ENCODE data around the gene ZBTB7B.

Gene ZBTB7B

DNA sequence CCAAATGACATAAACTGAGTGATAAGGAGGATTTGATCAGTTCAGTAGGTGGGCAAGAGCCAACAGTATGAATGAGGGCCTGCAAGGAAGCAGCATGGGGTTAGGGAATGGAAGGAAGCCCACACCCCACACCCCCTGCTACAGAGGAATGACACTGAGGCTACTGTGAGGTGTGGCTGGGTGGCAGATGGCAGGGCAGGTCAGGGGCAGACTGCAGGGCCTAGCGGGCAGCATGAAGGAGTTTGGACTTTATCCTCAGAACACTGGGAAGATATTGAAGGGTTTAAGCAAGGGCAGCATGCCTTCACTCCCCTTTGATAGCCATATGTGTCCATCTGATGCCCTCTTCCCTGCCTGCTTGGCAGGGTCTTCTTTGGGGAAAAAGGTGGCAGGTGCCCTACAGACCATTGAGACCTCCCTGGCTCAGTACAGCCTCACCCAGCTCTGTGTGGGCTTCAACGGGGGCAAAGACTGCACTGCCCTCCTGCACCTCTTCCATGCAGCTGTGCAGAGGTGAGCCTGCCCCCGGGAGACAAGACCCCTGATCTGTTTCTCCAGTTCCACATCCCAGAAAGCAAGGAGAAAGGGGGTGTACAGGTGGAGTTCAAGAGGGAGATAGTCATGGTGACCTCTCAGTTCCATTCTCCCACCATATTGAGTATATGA lies 13.3 kb upstream of the ZBTB7B start:
- no peak for DNase-seq

GRCh38 chr1:154990276-154990675 lies 12.3 kb upstream of the ZBTB7B start:
- DNase-seq = no peak

- peak; percentile 75 for DNase-seq
Measured at GRCh38 chr1:154992721-154993571, 9.7 kb upstream of the ZBTB7B start.

- peak; percentile 52 for DNase-seq
Measured at GRCh38 chr1:154993572-154994268, 8.9 kb upstream of the ZBTB7B start, which contains the start of gene LENEP. Gene LENEP, plus strand, starts transcription at chr1:154993586. Its CDS starts 22 bp downstream, at chr1:154993608.

DNA sequence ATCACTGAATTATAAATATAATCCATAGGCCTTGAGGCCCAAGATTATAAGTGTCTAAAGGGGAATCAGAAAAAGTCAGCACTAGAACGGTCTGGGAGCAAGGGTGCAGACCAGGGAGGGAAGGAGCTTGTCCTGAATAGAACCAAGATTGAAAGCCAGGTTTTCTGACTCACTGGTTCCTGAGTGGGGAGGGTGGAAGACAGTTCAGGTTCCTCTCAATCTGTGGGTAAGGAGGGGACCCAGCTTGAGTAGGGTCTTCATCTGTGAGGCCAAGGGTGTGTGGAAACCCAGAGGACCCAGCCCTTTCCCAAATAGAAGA lies 8.4 kb upstream of the ZBTB7B start:
- DNase-seq = peak; percentile 60

DNA sequence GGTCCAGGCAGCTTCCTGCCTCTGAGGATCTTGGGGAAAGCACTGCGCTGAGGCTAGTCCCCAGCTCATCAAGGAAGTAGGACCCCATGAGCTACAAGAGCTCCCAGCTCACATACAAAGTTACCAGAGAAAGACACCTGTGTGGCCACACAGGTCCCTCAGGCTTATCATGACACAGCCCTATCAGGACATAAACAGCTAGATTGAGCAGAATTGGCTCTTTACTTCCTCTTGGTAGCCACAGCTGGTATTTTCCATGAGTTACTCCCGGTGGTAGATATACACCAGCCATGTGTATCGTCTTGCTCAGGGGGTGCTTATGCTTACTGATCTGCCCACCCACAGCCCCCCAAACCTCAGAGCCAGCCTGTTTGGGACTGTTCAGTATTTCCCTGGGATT lies 8.0 kb upstream of the ZBTB7B start:
- DNase-seq = peak; percentile 74

DNA sequence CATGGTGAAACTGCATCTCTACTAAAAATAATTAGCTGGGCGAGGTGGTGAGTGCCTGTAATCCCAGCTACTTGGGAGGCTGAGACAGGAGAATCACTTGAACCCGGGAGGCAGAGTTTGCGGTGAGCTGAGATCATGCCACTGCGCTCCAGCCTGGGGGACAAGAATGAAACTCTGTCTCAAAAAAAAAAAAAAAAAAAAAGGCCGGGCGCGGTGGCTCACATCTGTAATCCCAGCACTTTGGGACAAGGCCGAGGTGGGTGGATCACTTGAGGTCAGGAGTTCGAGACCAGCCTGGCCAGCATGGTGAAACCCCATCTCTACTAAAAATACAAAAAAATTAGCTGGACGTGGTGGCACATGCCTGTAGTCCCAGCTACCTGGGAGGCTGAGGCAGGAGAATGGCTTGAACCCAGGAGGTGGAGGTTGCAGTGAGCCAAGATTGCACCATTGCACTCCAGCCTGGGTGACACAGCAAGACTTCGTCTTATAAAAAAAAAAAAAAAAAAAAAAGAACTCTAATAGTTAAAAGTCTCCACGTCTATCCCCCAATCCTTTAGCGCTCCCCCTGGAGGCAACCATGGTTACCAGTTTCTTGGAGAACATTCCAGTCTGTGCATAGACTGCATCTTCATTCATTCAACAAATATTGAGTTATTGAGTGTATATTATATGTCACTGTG lies 7.2 kb upstream of the ZBTB7B start:
- peak; percentile 89 for DNase-seq

GRCh38 chr1:154996966-154997701 lies 5.5 kb upstream of the ZBTB7B start:
- DNase-seq = no peak

GRCh38 chr1:154998201-154998780 lies 4.3 kb upstream of the ZBTB7B start:
- no peak for DNase-seq

DNA sequence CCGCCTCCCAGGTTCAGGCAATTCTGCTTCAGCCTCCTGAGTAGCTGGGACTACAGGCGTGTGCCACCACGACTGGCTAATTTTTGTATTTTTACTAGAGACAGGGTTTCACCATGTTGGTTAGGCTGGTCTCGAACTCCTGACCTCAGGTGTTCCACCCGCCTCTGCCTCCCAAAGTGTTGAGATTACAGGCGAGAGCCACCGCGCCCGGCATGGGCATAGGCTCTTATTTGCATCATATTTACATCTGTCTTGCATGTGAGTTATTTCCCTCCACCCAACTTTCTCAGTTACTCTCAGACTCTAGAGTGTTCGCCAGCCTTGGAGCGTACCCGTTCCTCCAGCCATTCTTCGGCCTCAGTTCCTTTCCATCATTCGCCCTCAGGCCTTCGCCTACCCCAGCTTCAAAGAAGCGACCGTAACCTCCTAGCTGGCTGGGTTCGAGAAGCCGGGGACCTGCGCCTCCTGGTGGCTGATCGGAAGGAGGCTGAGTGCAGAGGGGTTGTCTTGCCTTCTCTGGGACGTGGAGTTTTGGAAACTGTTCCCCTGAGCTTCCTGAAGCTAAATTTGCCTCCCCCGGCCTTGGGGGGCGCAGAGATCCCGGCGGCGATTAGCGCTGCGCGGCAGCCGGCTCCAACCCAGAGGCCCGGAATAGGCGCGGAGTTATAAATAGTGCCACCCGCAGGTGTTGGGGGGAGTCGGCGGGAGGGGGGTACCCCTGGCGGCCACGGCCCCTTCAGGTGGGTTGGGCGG lies 3.6 kb upstream of the ZBTB7B start:
- peak; percentile 94 for DNase-seq

GRCh38 chr1:154999571-155000410 lies 2.8 kb upstream of the ZBTB7B start:
- DNase-seq = peak; percentile 92

DNA sequence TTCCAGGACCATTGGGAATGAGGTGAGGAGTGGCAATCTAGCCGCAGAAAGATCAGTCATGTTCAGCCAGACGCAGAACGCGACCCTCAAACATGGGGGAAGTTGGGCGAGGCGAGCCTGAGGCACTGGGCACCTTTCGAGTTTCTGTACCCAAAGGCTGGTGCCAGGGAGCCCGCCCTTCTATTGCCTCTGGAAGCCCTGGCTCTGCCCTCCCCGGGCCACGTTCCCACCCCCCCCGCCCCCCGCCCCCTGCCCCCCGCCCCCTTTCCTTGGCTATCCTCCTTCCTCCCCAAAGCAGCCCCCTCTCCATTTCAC lies 2.2 kb upstream of the ZBTB7B start:
- no peak for DNase-seq

DNA sequence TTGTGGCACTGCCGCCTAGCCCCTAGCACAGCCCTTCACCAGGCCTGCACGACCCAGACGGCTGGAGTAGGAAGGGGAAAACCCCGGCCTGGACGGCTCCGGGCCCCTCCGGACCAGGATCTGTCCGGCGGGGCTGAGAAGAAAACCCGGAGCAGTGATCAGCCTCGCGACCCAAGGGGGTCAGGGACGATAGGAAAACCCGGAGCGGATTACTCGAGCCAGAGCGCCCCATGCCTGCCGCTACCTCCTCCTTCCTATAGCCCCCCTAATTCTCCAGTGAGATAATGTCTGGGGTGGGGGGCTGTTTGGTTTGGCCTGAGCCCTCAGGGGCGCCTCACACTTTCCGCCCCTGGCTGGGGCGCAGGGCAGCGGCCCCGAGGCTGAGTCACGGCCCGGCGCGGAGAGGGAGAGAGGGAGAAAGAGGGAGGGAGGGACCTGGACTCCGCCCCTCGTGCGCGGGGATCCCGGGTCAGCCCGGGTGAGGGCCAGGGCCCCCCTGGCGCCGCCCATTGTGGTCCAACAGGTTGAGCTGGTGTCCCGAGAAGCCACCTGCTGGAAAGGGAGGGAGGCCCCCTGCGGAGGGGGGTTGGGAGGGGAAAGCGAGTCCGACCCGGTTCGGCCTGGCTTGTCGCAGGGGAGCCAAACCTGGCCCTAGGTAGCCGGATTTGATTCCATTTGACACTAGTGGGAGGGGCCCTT lies 1.7 kb upstream of the ZBTB7B start:
- DNase-seq = peak; percentile 97

DNA sequence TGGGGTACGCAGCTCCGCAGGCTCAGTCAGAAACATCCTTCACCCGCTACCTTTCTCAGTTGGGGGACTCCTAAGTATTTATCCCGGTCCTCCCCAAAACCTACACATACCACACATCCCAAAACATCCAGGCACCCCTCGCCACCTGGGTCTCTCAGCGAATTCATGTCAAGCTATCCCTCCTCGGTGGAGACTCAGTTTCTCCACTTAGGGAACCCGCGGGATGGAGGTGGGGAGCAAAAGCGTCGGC lies 1.3 kb upstream of the ZBTB7B start:
- DNase-seq = no peak

DNA sequence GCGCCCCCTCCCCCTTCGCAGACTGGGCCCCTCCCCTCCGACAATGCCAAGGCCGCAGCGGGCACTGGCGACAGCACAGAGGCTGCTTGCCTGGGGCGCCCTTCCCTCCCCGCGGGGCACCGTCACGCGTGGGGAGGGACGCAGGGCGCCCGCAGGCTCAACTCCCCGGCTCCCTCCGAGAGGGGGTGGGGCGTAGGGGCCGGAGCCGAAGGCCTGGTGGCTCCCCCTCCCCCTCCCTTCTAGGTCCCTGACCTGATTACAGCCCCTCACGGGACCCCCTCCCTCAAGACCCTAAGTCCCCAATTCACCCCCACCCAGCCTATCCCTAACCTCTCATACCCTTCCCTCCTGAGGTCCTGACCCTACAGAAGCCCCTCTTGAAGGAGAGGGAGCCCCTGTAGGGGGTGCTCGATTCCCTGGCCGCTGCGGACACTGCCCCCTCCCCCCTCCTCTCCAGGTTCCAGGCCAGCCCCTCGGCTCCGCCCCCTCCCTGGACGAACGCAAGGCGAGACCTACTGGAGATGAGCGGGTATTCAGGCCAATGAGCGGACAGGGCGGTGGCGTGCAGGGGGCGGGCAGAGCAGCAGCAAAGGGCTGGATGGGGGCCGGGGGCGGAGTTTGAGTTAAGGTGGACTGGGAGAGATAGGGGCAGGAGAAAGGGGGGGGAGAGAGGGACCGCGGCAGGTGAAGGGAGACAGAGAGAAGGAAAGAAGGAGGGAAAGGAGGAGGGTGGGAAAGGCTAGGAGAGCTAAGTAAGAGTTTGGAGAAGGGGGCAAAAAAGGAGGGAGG lies 733 bp upstream of the ZBTB7B start:
- DNase-seq = peak; percentile 99

- peak; percentile 68 for DNase-seq
Measured at GRCh38 chr1:155003227-155003765, 694 bp downstream of the ZBTB7B start.

DNA sequence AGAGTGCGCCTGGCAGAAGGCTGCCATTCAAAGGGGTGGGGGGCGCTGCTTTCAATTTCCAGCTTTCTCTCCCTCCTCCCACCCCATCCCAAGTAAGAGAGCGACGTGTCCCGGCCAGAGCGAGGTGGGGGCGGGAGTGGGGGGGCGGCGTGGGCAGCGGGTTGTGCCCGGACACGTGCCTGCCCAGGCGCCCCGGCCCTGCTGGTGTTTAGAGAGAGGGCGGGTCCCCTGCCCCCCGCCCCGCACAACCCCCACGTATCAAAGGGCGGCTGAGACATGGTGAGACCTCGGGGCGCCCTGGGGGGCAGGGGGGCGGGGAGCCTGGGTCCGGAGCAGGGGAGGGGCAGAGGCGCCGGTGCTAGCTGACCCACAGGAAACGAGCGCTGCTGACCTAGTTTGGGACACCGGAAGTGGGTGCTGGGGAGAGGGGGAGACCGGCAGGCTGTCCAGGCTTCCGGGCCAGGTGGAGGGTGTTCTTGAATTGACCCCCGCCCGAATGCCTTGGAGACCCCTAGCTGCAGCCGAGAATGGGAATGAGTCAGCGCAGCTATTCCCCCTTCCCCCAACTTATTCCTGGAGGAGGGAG lies 1.3 kb downstream of the ZBTB7B start:
- peak; percentile 83 for DNase-seq

- DNase-seq = peak; percentile 66
Measured at GRCh38 chr1:155004352-155005075, 1.9 kb downstream of the ZBTB7B start.

All from OCI-M1 (cell line).